HG02623 (cell line): ENCODE data around the gene ANKRD27.
"Not testable (repeated sequence)": the region's sequence is repeated elsewhere in the genome, so short reads cannot be mapped to it uniquely, and the experiment has no call there.

Source experiments
- ATAC-seq: cut with Tn5 transposase; IDR thresholded peaks from one replicate; pipeline ENCODE4 v1.9.1; 2021; ENCODE audit warnings: moderate library complexity; ENCODE audit not compliant: unreplicated experiment

The ANKRD27 gene

DNA sequence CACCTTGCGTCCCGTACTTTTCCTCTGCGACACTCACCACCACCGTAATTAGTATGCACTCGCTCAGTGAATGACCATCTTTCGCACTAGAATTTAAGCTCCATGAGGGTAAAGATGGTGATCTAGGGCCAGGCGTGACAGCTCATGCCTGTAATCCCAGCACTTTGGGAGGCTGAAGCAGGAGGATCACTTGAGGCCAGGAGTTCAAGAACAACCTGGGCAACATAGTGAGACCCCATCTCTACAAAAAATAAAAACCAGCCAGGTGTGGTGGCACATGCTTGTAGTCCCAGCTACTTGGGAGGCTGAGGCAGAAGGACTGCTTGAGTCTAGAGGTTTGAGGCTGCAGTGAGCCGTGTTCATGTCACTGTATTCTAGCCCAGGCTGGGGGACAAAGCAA, 18.6 kb downstream of the ANKRD27 start:
- ATAC-seq: not testable (repeated sequence)

DNA sequence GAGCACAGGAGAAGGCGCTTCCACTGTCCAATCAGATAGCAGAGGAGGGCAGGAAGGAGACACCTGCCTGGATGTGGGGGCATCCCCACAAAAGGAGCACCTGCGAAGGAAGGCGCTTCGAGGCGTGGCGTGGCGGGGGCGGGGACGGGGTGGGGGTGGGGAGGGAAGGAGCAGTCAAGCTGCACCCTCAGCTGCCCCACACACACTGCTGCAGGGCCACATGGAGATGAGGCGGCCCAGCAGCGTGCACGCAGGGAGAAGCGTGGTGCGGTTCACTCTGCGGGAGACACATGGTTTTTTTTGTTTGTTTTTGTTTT, 21.4 kb downstream of the ANKRD27 start:
- ATAC-seq: no peak

DNA sequence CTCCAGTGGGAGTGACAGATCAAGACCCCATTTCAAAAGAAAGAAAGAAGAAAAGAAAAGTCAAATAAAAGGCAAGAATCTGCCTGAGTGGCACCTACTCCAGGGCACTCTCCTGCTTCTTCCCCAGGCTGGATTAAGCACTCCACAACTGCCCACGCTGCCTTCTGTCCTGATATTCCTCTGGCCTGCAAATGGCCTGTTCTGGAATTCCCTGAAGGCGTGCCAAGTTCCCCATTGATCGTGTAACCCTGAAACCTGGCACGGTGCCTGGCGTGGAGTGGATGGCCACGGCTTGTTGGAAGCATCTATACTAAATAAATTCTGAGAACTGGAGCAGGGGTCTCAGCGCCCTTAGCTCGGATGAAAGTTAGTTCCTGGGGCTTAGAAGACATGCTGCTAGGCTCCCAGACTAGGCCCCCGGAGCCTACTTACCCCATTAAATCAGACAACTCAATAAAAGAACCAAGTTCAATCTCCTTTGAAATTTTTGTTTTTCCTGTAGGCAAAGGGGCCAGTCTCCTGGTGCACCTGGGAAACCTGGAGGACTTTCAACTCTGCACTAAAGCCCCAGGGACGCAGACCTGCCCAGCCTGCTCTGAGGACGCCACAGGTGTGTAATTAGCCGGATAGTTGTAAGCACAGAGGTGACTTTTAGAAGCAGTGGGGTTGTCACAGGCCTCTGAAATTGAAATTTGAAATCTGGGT, 21.9 kb downstream of the ANKRD27 start:
- no peak for ATAC-seq

DNA sequence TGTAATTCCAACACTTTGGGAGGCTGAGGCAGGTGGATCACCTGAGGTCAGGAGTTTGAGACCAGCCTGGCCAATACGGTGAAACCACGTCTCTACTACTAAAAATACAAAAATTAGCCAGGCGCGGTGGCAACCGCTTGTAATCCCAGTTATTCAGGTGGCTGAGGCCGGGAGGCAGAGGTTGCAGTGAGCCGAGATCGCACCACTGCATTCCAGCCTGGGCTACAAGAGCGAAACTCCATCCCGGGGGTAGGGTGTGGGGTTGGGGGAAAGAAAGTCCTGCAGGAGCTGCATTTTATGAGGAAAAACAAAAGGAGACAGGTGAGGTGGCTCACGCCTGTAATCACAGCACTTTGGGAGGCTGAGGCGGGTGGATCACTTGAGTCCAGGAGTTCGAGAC, 22.6 kb downstream of the ANKRD27 start:
- not testable (repeated sequence) for ATAC-seq

DNA sequence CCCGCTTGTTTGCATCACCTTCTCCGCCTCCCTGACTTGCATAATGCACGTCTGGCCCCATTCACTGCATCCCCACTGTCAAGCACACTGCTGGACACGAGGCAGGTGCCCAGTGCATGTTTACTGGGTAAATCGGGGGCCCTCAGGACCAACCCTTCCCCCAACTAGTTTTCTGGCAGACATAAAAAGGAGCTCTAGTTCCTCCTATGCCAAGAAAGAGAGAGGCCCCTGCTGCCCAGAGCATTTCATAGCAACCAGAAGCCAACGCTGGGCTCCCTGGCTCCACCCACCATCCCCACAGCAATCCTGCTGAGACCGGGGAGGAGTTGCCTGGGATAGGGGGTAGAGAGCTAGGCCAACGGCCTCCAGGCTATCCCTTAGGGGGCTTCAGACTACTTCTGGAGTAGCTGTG, 23.2 kb downstream of the ANKRD27 start:
- ATAC-seq: no peak

DNA sequence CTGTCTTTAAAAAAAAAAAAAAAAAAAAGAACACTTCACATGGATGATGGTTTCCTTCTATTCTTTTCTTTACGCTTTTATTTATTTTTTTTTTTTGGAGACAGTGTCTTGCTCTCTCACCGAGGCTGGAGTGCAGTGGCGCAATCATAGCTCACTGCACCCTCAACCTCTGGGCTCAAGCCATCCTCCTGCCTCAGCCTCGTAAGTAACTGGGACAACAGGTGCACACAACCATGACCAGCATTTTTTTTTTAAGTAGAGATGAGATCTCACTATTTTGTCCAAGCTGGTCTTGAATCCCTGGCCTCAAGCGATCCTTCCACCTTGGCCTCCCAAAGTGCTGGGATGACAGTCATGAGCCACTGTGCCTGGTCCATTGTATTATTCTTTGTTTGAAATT, 24.3 kb downstream of the ANKRD27 start:
- no peak for ATAC-seq

DNA sequence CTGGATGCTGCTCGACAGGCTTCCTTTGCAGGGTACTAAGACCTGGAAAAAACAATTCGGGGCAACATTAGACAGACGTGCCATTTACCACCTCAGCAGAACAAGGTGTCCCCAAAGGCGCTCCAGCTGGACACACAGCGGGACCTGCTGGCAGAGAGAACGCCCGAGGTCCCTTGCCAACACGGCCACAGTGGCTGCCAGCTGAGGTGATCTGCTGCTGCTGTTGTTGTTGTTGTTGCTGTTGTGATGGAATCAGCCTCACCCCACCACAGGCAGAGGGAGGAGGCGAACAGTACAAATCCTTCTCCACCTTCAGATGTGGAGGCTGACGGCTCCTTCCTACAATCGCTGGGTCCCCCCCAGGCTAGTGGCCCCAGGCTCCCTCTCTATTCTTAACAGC, 25.2 kb downstream of the ANKRD27 start:
- ATAC-seq: no peak

DNA sequence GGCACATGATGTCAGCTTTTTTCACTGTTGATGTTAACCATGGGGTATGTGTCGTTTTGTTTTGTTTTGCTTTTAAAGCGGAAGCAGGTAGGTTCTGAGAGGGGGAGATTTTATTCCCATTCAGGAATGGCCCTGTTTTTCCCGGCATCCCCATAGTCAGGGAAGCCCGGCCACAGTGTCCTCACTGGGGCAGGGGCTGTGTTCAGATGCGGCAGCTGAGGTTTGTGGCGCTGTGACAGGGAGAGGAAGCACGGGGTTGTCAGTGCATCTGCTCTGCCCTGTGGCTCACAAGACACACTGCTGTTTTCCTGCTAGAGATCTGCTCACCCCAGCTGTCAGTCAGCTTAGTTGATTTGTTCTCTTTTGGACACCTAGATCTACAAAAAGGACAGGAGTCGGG, 27.6 kb downstream of the ANKRD27 start:
- no peak for ATAC-seq

DNA sequence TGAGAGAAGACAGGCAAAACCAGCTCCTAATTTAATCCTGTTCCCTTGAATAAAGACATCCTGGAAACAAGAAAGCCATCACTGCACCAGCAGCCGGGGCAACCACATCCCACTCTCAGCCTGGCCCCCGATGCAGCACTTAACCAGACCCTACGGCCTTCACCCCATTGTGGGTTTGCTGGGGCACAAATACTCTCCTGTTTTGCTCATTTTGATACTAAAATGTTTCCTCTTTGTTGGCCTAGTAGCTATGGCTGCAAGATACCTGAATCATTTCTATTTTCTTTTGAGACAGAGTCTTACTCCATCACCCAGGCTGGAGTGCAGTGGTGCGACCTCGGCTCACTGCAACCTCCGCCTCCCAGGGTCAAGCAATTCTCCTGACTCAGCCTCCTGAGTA, 28.4 kb downstream of the ANKRD27 start:
- ATAC-seq: no peak

DNA sequence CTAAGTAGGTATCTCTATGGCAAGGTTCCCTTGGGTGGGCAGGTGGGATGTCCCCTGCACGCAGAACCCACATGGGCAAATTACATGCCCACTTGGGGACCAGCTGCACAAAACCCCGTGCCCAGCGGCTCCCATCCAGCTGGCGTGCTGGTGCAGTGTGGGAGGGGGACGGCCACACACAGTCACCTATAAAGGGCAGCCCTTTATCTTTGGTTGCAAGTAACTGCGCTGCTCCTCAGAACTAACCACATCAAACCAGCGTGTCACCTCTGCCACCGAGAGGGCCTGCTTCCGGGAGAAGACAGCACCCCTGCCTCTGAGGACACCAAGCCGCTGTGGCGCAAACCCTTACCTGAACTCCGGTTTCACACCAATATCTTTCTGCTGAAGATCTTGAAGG, 32.2 kb downstream of the ANKRD27 start:
- ATAC-seq: no peak

DNA sequence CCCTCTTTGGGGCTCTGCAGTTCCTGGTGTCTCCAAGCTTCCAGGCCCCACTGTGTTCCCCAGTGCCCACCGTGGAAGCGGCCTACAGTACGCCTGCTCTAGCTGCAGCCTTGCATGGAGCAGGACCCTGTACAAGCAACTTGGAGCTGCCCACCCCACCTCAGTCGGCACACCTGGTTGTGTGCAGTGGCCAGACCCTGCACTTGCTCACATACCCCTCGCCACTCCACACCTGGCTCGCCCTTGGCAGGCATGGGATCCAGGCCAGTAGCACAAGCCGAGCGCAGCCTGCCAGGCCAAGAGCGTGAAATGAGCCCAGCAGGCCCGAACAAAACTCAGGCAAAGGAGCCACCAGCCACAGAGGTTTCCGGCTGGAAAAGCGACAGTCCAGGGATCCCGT, 36.4 kb downstream of the ANKRD27 start:
- no peak for ATAC-seq

DNA sequence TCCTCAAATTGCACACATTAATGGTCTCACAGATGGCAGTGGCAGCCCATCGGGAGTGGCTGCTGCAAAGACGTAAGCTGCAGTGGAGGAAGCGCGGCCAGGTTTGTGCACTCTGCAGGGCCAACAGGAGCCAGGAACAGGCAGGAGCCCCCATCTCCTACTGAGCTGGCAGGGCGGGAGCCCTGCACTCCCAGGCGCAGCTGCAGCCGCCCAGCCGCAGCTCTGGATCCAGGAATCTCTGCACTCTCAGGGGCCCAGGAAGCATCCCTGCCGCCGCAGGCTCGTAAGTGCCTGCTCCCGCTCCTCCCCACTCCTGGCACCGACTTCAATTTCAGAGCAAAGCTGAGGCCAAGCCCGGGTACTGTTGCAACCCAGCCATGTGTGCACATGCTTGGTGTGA, 37.5 kb downstream of the ANKRD27 start:
- no peak for ATAC-seq

DNA sequence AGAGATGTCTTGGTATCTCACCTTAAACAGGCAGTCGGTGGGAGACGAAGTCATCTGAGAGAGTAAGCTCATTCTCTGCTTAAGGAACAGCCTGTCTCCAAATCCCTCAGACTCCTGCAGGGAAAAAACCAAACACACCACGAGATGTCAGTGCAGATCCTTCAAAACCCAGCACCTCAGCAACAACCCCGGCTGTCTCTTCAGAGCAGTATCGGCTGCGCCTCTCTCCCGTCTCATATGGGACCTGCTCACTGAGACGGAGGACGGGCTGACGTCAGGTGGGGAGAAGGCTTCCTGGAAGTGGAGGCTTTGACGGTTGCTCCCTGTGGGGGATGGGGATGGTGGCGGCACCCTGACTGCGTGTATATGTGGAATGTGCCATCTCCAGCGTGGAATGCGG, 43.6 kb downstream of the ANKRD27 start:
- no peak for ATAC-seq

DNA sequence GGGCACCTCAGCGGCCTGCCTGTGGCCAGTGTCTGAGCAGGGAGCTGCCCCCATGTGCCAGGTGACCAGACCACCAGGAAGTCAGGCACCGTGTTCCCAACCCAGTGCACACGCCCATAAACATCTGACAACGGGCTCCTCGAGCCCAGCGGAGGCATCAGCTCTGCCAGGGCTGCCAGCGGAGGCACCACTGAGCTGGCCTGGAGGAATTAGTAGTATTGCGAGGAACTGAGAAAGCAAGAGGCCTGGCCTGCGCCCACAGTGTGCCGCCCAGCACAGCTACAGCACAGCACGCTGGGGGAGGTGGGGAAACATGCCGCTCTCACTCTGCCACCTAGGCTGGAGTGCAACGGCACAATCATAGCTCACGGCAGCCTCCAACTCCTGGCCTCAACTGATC, 44.6 kb downstream of the ANKRD27 start:
- no peak for ATAC-seq

DNA sequence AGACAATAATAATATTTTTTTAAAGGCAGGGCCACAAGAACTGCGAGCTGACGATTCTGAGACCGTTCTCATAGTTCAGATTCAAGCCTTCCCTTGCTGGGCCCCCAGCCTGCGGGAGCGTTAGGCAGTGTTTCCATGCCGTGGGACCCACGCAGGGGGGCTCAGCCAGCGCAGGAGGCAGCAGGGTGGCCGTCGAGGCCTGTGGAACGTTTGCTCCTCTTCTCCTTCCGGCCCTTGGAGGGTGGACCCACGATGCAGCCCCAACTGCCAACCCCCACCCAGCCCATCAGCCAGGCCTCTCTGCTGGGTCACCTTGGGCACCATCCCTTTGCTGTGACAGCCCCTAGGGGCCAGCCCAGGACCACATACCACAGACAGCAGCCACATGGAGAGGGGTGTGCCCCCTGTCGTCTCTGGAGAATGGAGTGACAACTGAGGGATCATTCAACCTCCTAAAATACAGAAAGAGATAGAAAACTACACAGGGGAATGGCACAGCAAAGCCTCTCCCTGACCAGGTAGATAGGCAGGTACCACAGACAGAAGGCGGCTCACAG, 47.2 kb downstream of the ANKRD27 start:
- no peak for ATAC-seq

DNA sequence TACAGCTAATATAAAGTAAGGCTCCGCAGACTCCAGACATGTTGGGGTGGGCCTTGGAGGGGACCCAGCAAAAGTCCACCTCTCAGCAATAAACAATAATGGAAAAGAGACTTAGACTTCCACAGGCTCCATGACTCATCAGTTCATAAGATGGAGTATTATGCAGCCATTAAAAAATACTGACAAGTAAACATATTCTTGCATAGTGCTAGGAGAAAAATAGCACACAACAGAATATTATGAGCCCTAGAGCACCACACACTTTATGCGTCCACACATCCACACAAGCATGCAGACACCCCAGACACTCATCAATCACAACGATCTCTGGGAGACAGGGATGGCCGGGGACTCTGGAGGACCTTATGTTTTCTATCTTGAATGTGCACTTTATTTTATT, 48.0 kb downstream of the ANKRD27 start:
- no peak for ATAC-seq

DNA sequence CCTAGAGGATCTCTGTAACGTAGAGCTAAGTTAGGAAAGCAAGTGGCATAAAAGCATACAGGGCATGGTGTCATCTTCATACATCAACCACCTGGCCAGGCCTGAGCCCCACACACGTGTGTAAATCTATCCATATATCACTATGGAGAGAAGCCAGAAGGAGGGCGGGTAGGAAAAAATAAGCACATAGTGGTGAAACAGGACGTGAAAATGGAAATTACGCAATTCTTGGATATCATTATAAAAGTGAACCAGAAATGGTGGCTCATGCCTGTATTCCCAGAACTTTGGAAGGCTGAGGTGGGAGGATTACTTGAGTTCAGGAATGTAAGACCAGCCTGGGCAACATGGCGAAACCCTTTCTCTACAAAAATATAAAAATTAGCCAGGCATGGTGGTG, 50.6 kb downstream of the ANKRD27 start:
- no peak for ATAC-seq

DNA sequence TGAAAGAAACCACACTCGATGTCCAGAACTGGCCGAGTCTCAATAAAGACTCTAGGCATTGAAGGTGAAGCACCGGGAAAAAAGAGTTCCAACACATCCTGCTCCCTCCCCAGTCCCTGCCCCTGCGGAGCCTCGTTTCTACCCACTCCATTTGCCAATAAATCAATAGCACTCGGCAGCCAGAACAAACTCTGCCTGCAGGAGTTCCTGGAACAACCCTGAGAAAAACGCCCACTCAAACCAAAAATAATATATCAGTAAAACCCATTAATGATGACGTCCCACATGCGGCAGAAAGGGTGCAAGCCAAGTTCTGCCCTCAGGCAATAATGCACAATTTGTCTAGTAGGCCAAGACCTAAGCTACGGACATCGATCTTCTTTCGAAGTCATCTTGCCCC, 53.0 kb downstream of the ANKRD27 start:
- no peak for ATAC-seq

DNA sequence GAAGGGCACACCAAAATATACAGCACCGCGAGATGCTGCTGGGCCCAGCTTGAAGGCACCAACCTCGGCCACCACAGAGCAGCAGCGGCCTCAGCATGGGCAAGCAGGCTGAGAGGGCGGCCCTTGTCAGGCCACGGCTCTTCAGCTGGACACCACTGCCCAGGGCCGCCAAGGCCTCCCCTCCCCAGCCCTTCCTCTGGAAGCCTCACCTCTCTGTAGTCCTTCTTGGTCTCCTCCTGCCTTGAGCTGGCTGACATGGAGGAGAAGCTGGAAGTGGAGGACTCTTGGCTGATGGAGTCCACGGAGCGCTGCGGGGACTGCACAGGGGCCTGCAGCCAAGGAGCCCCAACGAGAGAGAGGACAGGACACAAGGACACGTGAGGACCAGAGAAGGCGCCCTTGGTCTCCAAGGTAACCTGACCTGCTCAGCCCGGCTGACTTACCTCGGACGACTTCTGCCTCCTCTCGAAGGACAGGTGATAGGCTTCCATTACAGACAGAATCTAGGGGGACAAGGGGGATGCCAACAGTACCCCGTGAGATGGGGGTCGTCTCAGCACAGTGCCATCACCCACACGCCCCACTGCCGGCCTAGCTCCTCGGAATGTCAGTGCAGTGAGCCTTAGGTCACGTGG, 55.8 kb downstream of the ANKRD27 start:
- ATAC-seq: no peak

DNA sequence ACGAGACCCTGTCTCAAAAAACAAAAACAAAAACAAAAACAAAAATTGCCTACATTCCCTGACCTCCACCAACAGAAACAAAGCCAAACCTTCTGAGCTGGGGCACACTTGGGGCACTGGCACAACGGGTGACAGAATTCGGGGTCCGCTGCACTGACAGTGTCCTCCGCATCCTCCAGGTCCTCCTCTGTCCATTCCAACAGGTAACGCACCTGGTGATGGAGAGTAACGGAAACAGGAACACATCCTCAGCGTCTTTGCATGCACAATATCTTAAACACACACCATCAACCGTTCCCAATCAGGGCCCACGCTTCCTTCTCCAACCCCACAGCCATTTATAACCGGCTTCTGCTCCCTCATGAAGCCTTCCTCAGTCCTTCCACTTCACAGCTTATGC, 59.4 kb downstream of the ANKRD27 start:
- no peak for ATAC-seq

DNA sequence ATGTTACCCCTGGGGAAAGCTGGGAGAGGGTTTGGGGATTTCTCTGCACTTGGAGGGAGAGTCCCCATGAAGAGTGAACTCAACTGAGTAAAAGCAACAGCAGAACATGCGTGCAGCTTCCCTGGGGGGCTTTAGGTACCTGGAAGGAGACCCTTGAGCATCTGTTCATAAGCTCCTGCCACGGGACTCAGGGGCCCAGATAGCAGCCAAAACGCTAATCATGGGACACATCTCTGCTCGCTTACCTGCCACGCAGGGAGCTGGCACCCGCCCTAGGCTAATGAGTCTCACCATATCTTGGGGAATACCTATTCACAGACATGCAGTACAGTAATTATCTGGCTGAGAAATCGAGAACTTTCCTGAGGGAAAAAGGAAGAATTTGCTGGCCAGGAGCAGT, 60.1 kb downstream of the ANKRD27 start:
- ATAC-seq: no peak

DNA sequence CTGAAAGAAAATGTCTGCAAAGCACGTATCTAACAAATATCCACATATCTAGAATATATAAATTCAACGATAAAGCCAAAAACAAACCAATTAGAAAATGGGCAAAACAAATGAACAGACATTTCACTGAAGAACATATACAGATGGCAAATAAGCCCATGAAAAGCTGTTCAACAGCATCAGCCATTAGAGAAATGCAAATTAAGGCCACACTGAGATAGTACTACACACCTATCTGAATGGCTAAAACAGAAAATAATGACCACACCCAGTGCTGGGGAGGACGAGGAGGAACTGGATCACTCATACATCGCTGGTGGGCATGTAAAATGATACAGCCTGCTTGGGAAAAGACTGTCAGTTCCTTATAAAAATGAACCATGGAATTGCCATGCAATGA, 62.0 kb downstream of the ANKRD27 start:
- no peak for ATAC-seq

DNA sequence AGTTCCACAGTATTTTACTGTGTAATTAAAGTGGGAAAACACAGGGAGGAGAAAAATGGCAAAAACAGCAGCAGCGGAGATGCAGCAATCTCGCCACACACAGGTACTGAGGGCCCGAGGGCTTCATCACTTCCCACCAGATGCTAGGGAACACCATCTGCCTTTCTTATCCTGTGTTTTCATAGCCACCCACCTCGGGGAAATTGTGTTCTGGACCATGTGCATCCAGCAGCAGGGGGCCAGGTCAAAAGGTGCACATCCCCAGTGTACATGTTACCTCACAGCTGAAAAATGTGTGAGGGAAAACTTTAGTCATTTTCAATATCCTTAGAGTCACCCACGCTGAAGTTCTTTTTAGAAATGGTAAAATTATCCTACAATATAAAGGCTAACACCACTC, 63.8 kb downstream of the ANKRD27 start:
- ATAC-seq: no peak
